T-helper 1 cell treated with Interleukin-12 subunit alpha and Interleukin-12 subunit beta and Interleukin-4 antibody, amounts not matched to agents 30 μg/mL and 1 μg/mL, for 36 hours (primary cell): ENCODE results near the gene KCTD16.

Experiments used
- H3K27ac Mint-ChIP-seq: one replicate; pipeline ENCODE4 v1.8.0; 2021; ENCODE audit warnings: mild to moderate bottlenecking, mixed read lengths
- H3K27me3 Mint-ChIP-seq: one replicate; pipeline ENCODE4 v1.8.0; 2021; ENCODE audit warnings: low read depth, mixed read lengths
- H3K36me3 Mint-ChIP-seq: one replicate; pipeline ENCODE4 v1.8.0; 2021; ENCODE audit warnings: low read depth, mixed read lengths
- H3K4me1 Mint-ChIP-seq: one replicate; pipeline ENCODE4 v1.8.0; 2021; ENCODE audit warnings: low read depth, mixed read lengths
- H3K4me3 Mint-ChIP-seq: one replicate; pipeline ENCODE4 v1.8.0; 2021; ENCODE audit warnings: mild to moderate bottlenecking, moderate library complexity, mixed read lengths
- H3K9me3 Mint-ChIP-seq: one replicate; pipeline ENCODE4 v1.8.0; 2021; ENCODE audit warnings: mixed read lengths

The KCTD16 gene

DNA sequence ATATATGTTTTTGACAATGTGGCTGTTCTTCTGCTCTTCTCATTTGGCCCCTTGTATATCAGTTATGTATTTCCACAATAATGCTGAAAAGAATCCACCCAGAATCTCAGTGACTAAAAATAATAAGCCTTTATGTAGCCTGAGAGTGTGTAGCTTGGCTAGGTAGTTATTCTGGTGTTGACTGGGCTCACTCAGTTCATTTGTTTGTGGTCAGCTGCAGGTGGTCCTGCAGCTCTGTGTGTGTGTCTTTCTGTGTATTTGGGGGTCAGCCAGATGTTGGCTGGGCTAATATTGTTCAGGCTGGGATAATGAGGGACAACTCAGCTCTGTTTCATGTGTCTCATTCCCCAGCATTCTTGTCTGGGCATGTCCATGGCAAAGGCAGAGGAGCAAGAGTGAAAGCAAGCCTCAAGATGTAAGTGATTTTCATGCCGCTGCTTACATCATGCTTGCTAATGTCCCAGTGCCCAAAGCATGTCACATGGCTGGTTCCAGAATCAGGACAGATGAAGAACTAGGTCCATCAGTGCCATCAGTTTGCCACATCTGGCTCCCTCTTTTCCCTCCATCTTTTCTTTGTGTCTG lies 162.8 kb downstream of the KCTD16 start:
- Mint-ChIP-seq H3K27ac (no peak overlapping the region), H3K36me3 (no peaks in the 10 kb centered on the region), H3K9me3 (no peaks in the 10 kb centered on the region), H3K27me3 (no peaks in the 10 kb centered on the region), H3K4me1 (no peaks in the 10 kb centered on the region), H3K4me3 (no peak overlapping the region)

DNA sequence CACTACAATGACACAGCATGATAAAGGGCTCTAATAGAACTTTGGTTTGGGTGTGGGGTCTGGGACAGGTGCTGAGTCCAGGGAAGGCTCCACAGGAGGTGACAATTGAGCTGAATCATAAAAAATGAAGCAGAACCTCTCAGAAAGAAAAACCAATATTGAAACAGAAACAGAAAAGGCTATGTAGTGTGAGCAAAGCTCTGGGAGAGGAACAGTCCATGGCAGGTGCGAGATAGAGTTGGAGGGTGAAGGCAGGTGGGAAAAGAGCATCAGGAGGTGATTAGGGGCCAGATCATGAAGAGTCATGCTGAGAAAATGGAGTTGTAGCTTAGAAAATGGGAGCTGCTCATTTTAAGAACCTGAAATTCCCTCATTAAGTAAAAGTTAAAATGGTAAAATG lies 164.9 kb downstream of the KCTD16 start:
- Mint-ChIP-seq H3K4me1 (no peaks in the 10 kb centered on the region), H3K36me3 (no peaks in the 10 kb centered on the region), H3K4me3 (no peak overlapping the region), H3K9me3 (no peaks in the 10 kb centered on the region), H3K27me3 (no peaks in the 10 kb centered on the region), H3K27ac (no peak overlapping the region)

DNA sequence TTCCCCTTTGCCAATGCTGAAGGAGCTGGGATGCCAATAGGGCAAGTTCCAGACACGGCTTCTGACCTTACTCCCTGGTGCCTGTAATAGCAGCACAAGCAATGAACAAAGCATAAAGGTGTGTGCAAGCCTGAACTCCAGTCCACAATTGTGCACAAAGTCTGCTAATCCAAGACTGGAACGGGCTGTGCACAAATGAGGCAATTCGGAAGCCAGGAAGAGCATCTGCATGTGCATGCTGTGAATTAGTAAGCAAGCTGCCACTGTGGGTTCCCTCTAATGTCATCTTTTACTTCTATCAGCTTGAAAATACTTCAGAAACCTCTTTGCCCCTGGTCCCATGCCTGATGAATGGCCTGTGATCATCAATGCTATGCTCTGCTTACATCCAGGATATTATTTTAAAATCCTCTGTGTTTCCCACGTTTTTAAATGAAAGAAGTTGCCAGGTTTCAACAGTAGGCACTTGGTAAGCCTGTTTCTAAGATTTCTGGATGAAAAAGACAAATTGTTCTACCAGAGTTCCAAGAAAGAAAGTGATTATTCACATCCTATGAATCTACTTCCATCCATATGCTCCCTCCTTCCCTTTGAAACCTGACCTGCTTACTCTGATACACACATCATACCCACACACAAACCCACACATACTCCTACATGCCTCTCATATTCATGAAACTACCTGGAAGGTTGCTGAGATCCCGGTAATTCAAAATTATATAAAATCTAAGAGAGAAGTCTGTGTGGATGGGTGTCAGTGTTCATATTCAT lies 165.7 kb downstream of the KCTD16 start:
- Mint-ChIP-seq H3K4me3 (no peak overlapping the region), H3K27me3 (no peaks in the 10 kb centered on the region), H3K36me3 (no peaks in the 10 kb centered on the region), H3K27ac (no peak overlapping the region), H3K9me3 (no peaks in the 10 kb centered on the region), H3K4me1 (no peaks in the 10 kb centered on the region)

DNA sequence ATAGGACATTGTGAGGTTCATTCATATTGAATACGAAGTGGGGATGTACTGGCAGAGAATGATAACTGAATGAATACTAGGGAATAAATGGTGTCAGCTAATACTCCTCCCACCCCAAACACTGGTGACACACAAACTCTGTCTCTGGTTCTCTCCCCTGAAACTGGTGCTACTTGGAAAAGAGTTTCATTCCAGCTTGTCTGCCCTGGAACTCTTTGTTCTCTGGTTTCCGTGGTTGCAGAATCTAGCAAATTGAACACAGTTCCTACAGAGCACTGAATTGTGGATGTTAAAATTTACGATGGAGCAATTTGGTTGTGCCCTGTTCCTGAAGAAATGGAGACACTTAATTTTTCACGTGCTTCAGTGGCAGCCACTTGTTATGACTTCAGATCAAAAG lies 181.7 kb downstream of the KCTD16 start:
- Mint-ChIP-seq H3K9me3 (no peaks in the 10 kb centered on the region), H3K4me1 (no peaks in the 10 kb centered on the region), H3K36me3 (no peaks in the 10 kb centered on the region), H3K4me3 (no peak overlapping the region), H3K27me3 (no peaks in the 10 kb centered on the region), H3K27ac (no peak overlapping the region)

DNA sequence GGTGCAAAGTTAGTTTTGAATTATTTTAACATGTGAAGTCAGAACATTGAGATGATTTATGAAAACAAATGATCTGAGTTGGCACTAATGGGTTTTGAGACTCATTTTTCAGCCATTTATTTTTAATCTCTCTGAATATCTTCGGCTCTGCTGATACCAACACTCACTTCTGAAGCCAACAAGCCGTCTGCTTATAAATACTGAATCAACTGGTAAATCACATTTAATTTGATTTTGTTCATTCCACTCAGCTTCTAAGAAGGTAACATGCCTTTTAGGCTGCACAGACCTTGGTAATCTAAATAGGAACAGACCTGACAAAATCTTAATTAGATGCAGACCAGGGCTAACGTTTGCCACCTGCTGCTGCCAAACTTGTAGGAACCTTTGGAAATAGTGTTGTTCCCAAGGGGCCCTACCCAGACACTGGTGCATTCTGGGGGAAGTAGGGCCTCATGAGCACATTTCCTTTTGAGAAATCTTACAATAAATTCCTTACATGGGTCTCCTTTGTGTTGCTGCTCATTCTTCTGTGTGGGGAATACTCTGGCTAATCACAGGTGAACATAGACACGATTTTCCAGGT lies 182.2 kb downstream of the KCTD16 start:
- H3K4me3 Mint-ChIP-seq = no peak overlapping the region
- no peaks in the 10 kb centered on the region for H3K4me1 Mint-ChIP-seq
- H3K9me3 Mint-ChIP-seq = no peaks in the 10 kb centered on the region
- no peaks in the 10 kb centered on the region for H3K27me3 Mint-ChIP-seq
- H3K27ac Mint-ChIP-seq = no peak overlapping the region
- H3K36me3 Mint-ChIP-seq = no peaks in the 10 kb centered on the region

DNA sequence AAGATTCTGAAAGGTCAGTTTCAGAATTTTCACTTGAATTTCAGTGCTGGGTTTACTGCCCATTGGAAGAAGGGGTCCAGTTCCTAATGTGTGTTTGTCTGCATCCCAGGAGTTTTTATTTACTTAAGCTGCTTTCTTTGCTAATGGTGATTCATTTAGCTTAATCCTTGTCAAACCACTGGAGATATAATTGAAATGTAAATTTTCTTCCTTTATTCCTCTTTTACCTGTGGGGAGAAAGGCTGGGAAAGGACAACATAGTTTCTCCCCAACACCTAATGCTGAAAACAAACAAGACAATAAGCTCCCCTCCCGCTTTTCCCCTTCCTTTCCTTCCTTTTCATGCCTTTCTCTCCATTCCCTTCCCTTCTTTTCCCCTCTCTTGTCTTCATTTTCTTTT lies 185.8 kb downstream of the KCTD16 start:
- no peak overlapping the region for H3K27ac Mint-ChIP-seq
- H3K4me3 Mint-ChIP-seq = no peak overlapping the region
- no peaks in the 10 kb centered on the region for H3K27me3 Mint-ChIP-seq
- H3K4me1 Mint-ChIP-seq = no peaks in the 10 kb centered on the region
- H3K9me3 Mint-ChIP-seq = no peaks in the 10 kb centered on the region
- no peaks in the 10 kb centered on the region for H3K36me3 Mint-ChIP-seq

DNA sequence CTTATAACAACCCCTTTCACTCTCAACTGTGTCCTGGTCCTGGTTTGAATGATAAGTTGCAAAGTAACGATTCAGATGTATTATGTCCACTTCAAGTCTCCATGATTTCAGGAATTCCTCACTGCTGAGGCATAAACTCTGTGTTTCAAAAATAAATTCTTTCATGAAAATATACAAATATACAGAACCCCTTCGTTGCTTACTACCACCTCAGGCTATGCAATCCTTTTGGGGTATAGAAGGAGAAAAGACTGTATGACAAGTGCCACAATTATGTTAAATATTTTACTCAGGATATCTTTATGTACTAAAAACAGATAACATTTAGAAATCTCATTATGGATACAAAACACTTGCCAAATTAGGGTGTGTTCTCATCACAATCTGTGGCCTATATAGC lies 190.7 kb downstream of the KCTD16 start:
- H3K4me3 Mint-ChIP-seq = no peak overlapping the region
- no peaks in the 10 kb centered on the region for H3K36me3 Mint-ChIP-seq
- no peak overlapping the region for H3K27ac Mint-ChIP-seq
- H3K9me3 Mint-ChIP-seq = no peaks in the 10 kb centered on the region
- no peaks in the 10 kb centered on the region for H3K27me3 Mint-ChIP-seq
- H3K4me1 Mint-ChIP-seq = no peaks in the 10 kb centered on the region

DNA sequence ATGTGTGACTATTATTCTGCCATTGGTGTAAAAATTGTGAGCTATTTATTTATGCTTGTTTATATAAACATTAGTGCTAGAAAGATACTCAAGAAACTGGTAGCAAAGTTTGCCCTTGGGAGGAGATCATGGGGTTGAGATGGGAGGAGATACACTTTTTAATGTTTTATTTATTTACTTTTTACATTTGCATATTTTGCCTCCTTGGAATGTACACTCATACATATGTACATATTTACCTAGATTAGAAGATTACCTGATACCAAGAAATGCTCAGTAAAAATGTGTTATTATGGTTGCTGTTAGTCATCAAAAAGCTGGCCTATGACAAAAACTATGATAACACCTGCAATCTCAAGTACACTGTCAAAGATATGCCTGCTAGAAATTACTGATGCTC lies 195.2 kb downstream of the KCTD16 start:
- no peaks in the 10 kb centered on the region for H3K9me3 Mint-ChIP-seq
- H3K27me3 Mint-ChIP-seq = no peaks in the 10 kb centered on the region
- no peak overlapping the region for H3K27ac Mint-ChIP-seq
- H3K36me3 Mint-ChIP-seq = no peaks in the 10 kb centered on the region
- no peak overlapping the region for H3K4me3 Mint-ChIP-seq
- H3K4me1 Mint-ChIP-seq = no peaks in the 10 kb centered on the region

DNA sequence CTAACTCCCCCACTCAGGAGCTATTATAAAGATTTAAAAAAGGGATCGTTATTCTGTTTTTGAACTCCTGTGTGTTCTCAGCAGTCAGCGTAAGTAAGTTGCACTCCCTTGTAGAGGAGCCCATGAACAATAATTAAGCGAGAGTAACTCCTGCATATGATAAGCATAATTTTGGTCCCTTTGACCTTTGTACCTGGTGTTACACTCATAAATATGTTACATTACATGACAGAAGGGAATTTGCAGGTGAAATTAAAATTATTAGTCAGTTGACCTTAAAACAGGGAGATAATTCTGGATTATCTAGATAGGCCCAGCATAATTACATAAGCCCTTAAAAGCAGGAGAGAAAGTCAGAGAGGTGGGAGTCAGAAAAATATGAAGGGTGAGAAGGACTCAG lies 197.3 kb downstream of the KCTD16 start:
- no peaks in the 10 kb centered on the region for H3K36me3 Mint-ChIP-seq
- H3K27me3 Mint-ChIP-seq = no peaks in the 10 kb centered on the region
- no peaks in the 10 kb centered on the region for H3K4me1 Mint-ChIP-seq
- H3K27ac Mint-ChIP-seq = no peak overlapping the region
- H3K9me3 Mint-ChIP-seq = no peaks in the 10 kb centered on the region
- no peak overlapping the region for H3K4me3 Mint-ChIP-seq

DNA sequence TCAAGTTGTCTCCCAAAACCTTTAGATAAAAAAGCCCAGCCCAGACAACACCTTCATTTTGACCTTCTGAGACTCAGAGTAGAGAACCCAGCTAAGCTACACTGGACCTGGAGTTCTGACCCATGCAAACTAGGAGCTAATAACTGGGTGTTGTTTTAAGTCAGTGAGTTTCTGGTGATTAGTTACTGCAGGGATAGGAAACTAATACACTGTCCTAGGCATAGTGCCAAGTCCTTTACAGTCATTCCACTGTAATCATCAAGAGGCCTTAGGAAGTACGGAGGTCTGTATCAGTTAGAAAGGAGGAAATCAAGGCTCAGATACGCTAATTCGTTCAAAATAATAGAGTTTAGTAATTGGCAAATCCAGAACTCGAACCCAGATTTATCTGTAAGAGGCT lies 197.9 kb downstream of the KCTD16 start:
- no peaks in the 10 kb centered on the region for H3K4me1 Mint-ChIP-seq
- H3K36me3 Mint-ChIP-seq = no peaks in the 10 kb centered on the region
- H3K4me3 Mint-ChIP-seq = no peak overlapping the region
- no peaks in the 10 kb centered on the region for H3K27me3 Mint-ChIP-seq
- H3K27ac Mint-ChIP-seq = no peak overlapping the region
- no peaks in the 10 kb centered on the region for H3K9me3 Mint-ChIP-seq

DNA sequence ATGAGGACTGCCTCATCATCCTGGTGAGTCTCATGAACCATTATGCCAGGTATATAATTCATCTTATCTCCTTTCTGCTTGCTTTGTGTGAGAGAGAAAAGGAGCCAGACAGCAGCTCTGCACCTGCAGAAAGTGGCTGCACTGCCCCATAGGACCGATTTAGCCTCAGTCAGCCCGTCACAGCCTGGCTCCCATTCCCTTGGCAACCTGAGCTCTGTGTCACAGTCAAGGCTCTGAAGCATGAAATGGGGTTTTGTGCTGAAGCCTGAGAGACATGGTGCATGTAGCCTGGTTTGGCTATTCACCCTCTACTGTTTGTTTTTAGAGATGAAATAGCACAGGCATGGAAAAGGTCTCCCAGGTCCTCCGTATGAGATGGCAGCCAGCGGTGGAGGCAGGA lies 198.3 kb downstream of the KCTD16 start:
- H3K4me1 Mint-ChIP-seq = no peaks in the 10 kb centered on the region
- no peaks in the 10 kb centered on the region for H3K27me3 Mint-ChIP-seq
- H3K27ac Mint-ChIP-seq = no peak overlapping the region
- no peaks in the 10 kb centered on the region for H3K36me3 Mint-ChIP-seq
- no peak overlapping the region for H3K4me3 Mint-ChIP-seq
- no peaks in the 10 kb centered on the region for H3K9me3 Mint-ChIP-seq

DNA sequence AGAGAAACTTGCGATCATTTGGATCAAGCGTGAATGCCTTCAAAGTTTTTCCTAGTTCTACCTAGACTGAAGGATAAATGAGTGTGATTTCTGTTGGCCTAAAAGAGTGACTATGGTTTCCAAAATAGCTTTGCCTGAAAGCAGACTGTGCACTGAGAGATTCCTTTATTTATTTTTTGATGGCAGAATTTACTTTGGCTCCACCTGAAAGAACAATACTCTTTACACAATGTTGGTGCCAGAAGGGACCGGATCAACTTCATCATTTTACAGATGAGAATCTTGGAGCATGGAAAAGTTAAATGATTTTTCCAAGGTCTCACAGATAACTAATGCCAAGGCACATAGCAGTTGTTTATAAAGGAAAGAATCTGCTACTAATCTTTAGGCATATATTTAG lies 199.6 kb downstream of the KCTD16 start:
- no peak overlapping the region for H3K4me3 Mint-ChIP-seq
- H3K4me1 Mint-ChIP-seq = no peaks in the 10 kb centered on the region
- no peak overlapping the region for H3K27ac Mint-ChIP-seq
- no peaks in the 10 kb centered on the region for H3K36me3 Mint-ChIP-seq
- H3K9me3 Mint-ChIP-seq = no peaks in the 10 kb centered on the region
- no peaks in the 10 kb centered on the region for H3K27me3 Mint-ChIP-seq

DNA sequence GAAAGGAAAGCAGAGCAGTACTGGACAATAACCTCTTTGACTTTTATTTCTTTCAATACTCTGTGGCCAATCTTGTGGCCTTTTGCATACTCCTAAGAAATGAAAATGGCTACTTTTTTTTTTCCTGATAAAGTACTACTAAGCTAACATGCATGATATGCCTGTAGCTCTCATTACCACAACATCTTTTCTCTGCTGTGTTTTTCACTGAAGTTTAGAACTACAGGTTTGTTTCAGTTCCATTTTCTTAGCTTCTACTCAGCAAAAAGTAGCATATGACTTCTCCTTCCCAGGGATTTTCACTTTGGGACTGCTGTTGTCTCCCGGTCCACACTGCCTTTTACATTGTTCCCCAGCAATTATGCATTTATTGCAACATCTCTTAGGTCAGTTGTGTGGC lies 204.0 kb downstream of the KCTD16 start:
- H3K4me3 Mint-ChIP-seq = no peak overlapping the region
- no peak overlapping the region for H3K27ac Mint-ChIP-seq
- H3K9me3 Mint-ChIP-seq = no peaks in the 10 kb centered on the region
- no peaks in the 10 kb centered on the region for H3K4me1 Mint-ChIP-seq
- no peaks in the 10 kb centered on the region for H3K27me3 Mint-ChIP-seq
- H3K36me3 Mint-ChIP-seq = no peaks in the 10 kb centered on the region

DNA sequence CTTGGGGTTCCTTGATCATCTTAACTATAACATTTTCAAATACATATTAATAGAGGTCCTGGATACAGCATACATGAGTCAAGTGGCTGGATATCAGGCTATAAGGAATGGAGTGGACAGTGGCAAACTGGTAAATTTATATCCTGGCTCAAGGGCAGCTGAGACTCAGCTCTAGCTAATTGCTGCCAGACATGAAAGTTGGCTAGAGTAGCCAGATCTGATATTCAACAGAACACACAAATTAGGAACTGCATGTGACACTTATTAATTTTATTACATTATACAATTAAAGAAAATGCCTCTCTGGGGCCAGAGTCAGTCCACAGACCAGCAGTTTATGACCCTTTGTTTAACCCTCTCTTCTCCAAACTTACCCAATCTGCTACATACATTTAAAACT lies 206.5 kb downstream of the KCTD16 start:
- H3K9me3 Mint-ChIP-seq = peaks cover 4% of the 10 kb centered on the region
- H3K27me3 Mint-ChIP-seq = no peaks in the 10 kb centered on the region
- H3K27ac Mint-ChIP-seq = no peak overlapping the region
- no peak overlapping the region for H3K4me3 Mint-ChIP-seq
- H3K4me1 Mint-ChIP-seq = no peaks in the 10 kb centered on the region
- no peaks in the 10 kb centered on the region for H3K36me3 Mint-ChIP-seq

DNA sequence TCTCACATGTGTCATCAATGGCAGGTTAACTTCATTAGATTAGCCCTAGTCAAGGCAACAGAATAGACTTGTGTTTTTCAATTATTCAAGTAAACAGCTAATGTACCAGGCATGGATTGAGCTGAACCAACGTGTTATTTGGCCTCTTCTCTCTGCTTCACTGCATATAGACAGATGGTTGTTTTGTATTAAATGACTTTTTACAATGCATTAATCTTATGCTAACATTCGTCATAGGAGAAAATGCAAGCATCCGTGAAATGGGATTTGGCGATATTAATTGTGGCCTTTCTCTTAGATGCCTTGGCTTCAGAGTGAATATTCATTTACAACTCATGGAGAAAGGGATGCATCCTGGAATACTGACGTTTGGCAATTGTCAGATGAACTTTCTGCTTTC lies 208.0 kb downstream of the KCTD16 start:
- Mint-ChIP-seq H3K4me1 (no peaks in the 10 kb centered on the region), H3K27me3 (no peaks in the 10 kb centered on the region)

More for the DNA sequence above, 208.0 kb downstream of the KCTD16 start:
- Mint-ChIP-seq H3K9me3 (peaks cover 4% of the 10 kb centered on the region), H3K27ac (no peak overlapping the region), H3K36me3 (no peaks in the 10 kb centered on the region), H3K4me3 (no peak overlapping the region)
